Measurements from ENCODE around the gene OXT. TPM values are rescaled to one million over a fixed set of nuclear protein-coding genes. Genes with fewer than 3 reads are reported as not detected.

The OXT gene
- total and polyA plus RNA-seq, 2 donors (not counting 1 experiment from before 2014, with no cell fraction given), result 1.0 to 1.7 TPM

- no CpG with 5 or more reads among the region's 5 CpGs for WGBS (ENCODE audit: insufficient coverage)
- Histone ChIP-seq H3K4me1 (ENCODE audit: control insufficient read depth in 2 of 2, insufficient read depth in 2 of 2, low read length in 2 of 2) (no peaks in the 10 kb centered on the region), H4K20me1 (ENCODE audit: control insufficient read depth, insufficient read depth, low read length, poor library complexity, severe bottlenecking) (no peaks in the 10 kb centered on the region), H3K36me3 (replicated peaks in 1 of 2; ENCODE audit: control extremely low read depth in 1 of 2, control insufficient read depth in 1 of 2, extremely low read depth in 1 of 2, insufficient read depth in 2 of 2, low read length in 1 of 2) (peaks cover 5 to 52% of the 10 kb centered on the region in 2 experiments), H3K4me2 (replicated peaks; ENCODE audit: low read depth, low read length, poor library complexity, severe bottlenecking) (no peak overlapping the region), H3K9ac (ENCODE audit: low read length) (no peak overlapping the region), H2AFZ (ENCODE audit: insufficient read depth, low read depth, low read length, poor library complexity, severe bottlenecking) (no peak overlapping the region), H3K27me3 (replicated peaks in 1 of 4; ENCODE audit: control extremely low read depth in 1 of 4, control insufficient read depth in 3 of 4, insufficient read depth in 4 of 4, low read length in 3 of 4) (no peaks in the 10 kb centered on the region), H3K4me3 (ENCODE audit: control extremely low read depth in 1 of 5, extremely low read depth in 1 of 5, insufficient read depth in 1 of 5, low read depth in 2 of 5, low read length in 4 of 5) (no peak overlapping the region), H3K27ac (ENCODE audit: low read length in 2 of 2) (no peak overlapping the region), H3K79me2 (ENCODE audit: control insufficient read depth, insufficient read depth, low read length) (no peaks in the 10 kb centered on the region), H3K9me3 (ENCODE audit: control extremely low read depth in 1 of 3, control insufficient read depth in 2 of 3, insufficient read depth in 1 of 3, low read length in 2 of 3) (no peaks in the 10 kb centered on the region)
- ChIA-PET CTCF (interaction anchor here (1.3 kb wide), 1 partner anchor 15 kb away, joined by 4 read pairs; no protein-coding TSS in a partner anchor), POLR2A (no interaction called here)
- intact Hi-C loops (cut with micrococcal nuclease), result no loop called here
- DNase-seq, result no peak
- Mint-ChIP-seq H3K27me3 (no peaks in the 10 kb centered on the region), H3K9me3 (ENCODE audit: insufficient read depth) (no peaks in the 10 kb centered on the region), H3K4me3 (no peak overlapping the region), H3K27ac (no peak overlapping the region), H3K4me1 (no peaks in the 10 kb centered on the region)
- no peak for TF ChIP-seq CTCF (IDR thresholded peaks at IDR 0.05)
- no peak for TF ChIP-seq EZH2 (IDR thresholded peaks at IDR 0.05; ENCODE audit: borderline replicate concordance, insufficient read depth, low read depth, low read length, poor library complexity, severe bottlenecking)
- ATAC-seq (ENCODE audit: low read depth), result no peak
Measured at GRCh38 chr20:3038454-3038853, 33.0 kb upstream of the OXT start.

GRCh38 chr20:3039426-3039825 is 32.0 kb upstream of the OXT start:
- Histone ChIP-seq H3K27ac (ENCODE audit: low read length in 2 of 2) (no peak overlapping the region), H4K20me1 (ENCODE audit: control insufficient read depth, insufficient read depth, low read length, poor library complexity, severe bottlenecking) (no peaks in the 10 kb centered on the region), H3K36me3 (replicated peaks in 1 of 2; ENCODE audit: control extremely low read depth in 1 of 2, control insufficient read depth in 1 of 2, extremely low read depth in 1 of 2, insufficient read depth in 2 of 2, low read length in 1 of 2) (peaks cover 5 to 52% of the 10 kb centered on the region in 2 experiments), H3K9ac (ENCODE audit: low read length) (no peak overlapping the region), H2AFZ (ENCODE audit: insufficient read depth, low read depth, low read length, poor library complexity, severe bottlenecking) (no peak overlapping the region), H3K4me2 (replicated peaks; ENCODE audit: low read depth, low read length, poor library complexity, severe bottlenecking) (no peak overlapping the region), H3K9me3 (ENCODE audit: control extremely low read depth in 1 of 3, control insufficient read depth in 2 of 3, insufficient read depth in 1 of 3, low read length in 2 of 3) (no peaks in the 10 kb centered on the region), H3K27me3 (replicated peaks in 1 of 4; ENCODE audit: control extremely low read depth in 1 of 4, control insufficient read depth in 3 of 4, insufficient read depth in 4 of 4, low read length in 3 of 4) (no peaks in the 10 kb centered on the region), H3K4me3 (ENCODE audit: control extremely low read depth in 1 of 5, extremely low read depth in 1 of 5, insufficient read depth in 1 of 5, low read depth in 2 of 5, low read length in 4 of 5) (no peak overlapping the region), H3K4me1 (ENCODE audit: control insufficient read depth in 2 of 2, insufficient read depth in 2 of 2, low read length in 2 of 2) (no peaks in the 10 kb centered on the region), H3K79me2 (ENCODE audit: control insufficient read depth, insufficient read depth, low read length) (no peaks in the 10 kb centered on the region)
- Mint-ChIP-seq H3K27me3 (no peaks in the 10 kb centered on the region), H3K4me1 (no peaks in the 10 kb centered on the region), H3K9me3 (ENCODE audit: insufficient read depth) (no peaks in the 10 kb centered on the region), H3K27ac (no peak overlapping the region), H3K4me3 (no peak overlapping the region)
- WGBS (ENCODE audit: insufficient coverage), result 97% methylated on average over 3 of the region's 4 CpGs
- ChIA-PET CTCF (interaction anchor here (1.3 kb wide), 1 partner anchor 14 kb away, joined by 4 read pairs; no protein-coding TSS in a partner anchor), POLR2A (interaction anchor here (0.6 kb wide), 1 partner anchor 818 kb away, joined by 6 read pairs; no protein-coding TSS in a partner anchor)
- TF ChIP-seq EZH2 (IDR thresholded peaks at IDR 0.05; ENCODE audit: borderline replicate concordance, insufficient read depth, low read depth, low read length, poor library complexity, severe bottlenecking) (no peak), CTCF (IDR thresholded peaks at IDR 0.05) (no peak)
- ATAC-seq (ENCODE audit: low read depth) (no peak), DNase-seq (no peak)
- intact Hi-C loops (cut with micrococcal nuclease), result no loop called here

Data from B cell (primary cell).